ENCODE measurements around the gene PTTG1IP. TPM values are rescaled to one million over a fixed set of nuclear protein-coding genes. Genes with fewer than 3 reads are reported as not detected.

PTTG1IP gene
- total RNA-seq, 1 experiment from 2014 or later, result 96.0 TPM

DNA sequence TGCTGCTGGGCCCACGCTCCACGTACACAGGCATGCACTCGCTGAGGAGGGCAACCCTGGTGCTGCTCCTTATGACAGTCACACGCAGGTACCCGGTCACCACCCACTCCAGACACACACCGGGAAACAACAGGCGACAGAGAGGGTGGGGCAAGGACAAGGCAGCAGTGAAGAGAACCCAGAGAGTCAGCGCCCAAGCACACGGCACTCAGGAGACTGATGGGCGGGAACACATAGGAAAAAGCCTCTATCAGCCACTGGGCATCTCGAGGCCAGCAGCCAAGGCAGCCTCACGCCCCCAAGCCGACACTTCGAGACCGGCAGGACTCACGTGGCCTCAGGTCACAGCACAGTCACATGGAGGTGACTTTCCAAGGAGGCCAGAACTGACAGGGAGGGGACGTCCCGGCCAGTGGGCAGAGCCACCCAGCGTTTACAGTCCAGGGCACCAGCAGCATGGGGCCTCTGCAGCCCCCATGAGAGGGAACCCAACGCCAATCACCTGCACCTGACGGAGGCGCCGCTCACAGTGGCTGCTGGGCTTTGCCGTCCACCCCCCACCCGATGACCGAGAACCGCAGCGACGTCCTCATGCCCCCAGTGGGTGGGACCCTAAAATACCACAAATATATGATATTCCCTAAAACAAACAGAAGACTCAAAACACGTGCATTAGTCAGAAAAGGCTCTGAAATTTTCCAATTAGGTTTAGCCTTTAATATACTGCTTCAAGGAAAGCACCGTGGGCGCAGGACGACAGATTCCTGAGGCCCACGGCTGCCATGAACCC, 19.7 kb downstream of the PTTG1IP start:
- no peaks in the 10 kb centered on the region for H3K9me3 Mint-ChIP-seq
- no peaks in the 10 kb centered on the region for H3K4me1 Mint-ChIP-seq
- TF ChIP-seq, protein P1, sequence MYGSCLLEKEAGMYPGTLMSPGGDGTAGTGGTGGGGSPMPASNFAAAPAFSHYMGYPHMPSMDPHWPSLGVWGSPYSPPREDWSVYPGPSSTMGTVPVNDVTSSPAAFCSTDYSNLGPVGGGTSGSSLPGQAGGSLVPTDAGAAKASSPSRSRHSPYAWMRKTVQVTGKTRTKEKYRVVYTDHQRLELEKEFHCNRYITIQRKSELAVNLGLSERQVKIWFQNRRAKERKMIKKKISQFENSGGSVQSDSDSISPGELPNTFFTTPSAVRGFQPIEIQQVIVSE (CRISPR knock-in tag; IDR thresholded peaks at IDR 0.05; ENCODE audit: borderline replicate concordance), result no peak
- TF ChIP-seq ERG (CRISPR knock-in tag; IDR thresholded peaks at IDR 0.05), result no peak
- TF ChIP-seq, protein P2, sequence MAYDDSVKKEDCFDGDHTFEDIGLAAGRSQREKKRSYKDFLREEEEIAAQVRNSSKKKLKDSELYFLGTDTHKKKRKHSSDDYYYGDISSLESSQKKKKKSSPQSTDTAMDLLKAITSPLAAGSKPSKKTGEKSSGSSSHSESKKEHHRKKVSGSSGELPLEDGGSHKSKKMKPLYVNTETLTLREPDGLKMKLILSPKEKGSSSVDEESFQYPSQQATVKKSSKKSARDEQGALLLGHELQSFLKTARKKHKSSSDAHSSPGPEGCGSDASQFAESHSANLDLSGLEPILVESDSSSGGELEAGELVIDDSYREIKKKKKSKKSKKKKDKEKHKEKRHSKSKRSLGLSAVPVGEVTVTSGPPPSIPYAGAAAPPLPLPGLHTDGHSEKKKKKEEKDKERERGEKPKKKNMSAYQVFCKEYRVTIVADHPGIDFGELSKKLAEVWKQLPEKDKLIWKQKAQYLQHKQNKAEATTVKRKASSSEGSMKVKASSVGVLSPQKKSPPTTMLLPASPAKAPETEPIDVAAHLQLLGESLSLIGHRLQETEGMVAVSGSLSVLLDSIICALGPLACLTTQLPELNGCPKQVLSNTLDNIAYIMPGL (CRISPR knock-in tag; IDR thresholded peaks at IDR 0.05), result no peak
- TF ChIP-seq USF1 (CRISPR knock-in tag; IDR thresholded peaks at IDR 0.05), result no peak
- TF ChIP-seq SMAD4 (CRISPR knock-in tag; IDR thresholded peaks at IDR 0.05), result no peak
- no peak for TF ChIP-seq ZBTB21 (CRISPR knock-in tag; IDR thresholded peaks at IDR 0.05; ENCODE audit: borderline replicate concordance)
- TF ChIP-seq FOXJ3 (CRISPR knock-in tag; IDR thresholded peaks at IDR 0.05; ENCODE audit: borderline replicate concordance), result no peak
- TF ChIP-seq GABPB1 (CRISPR knock-in tag; IDR thresholded peaks at IDR 0.05), result no peak
- no peak for TF ChIP-seq ZNF219 (CRISPR knock-in tag; IDR thresholded peaks at IDR 0.05; ENCODE audit: borderline replicate concordance)
- TF ChIP-seq GRHL2 (CRISPR knock-in tag; IDR thresholded peaks at IDR 0.05; ENCODE audit: insufficient replicate concordance, severe bottlenecking), result no peak
- TF ChIP-seq RORB (CRISPR knock-in tag; IDR thresholded peaks at IDR 0.05), result no peak
- TF ChIP-seq ZNF138 (CRISPR knock-in tag; conservative IDR thresholded peaks at IDR 0.05), result no peak
- TF ChIP-seq TCF7 (CRISPR knock-in tag; IDR thresholded peaks at IDR 0.05; ENCODE audit: low read depth), result no peak
- no peak for TF ChIP-seq NR2C2 (CRISPR knock-in tag; IDR thresholded peaks at IDR 0.05)
- TF ChIP-seq ZNF263 (CRISPR knock-in tag; IDR thresholded peaks at IDR 0.05; ENCODE audit: low read depth), result no peak
- TF ChIP-seq AFF4 (CRISPR knock-in tag; IDR thresholded peaks at IDR 0.05; ENCODE audit: borderline replicate concordance), result no peak
- ChIA-PET CTCF (no interaction called here), POLR2A (no interaction called here)
- H3K4me3 Mint-ChIP-seq, result no peak overlapping the region
- peaks cover 66% of the 10 kb centered on the region for H3K36me3 Mint-ChIP-seq
- H3K27ac Mint-ChIP-seq, result no peak overlapping the region
- no peak for DNase-seq (ENCODE audit: low spot score)
- H3K27me3 Mint-ChIP-seq (ENCODE audit: low read depth), result no peaks in the 10 kb centered on the region
- ATAC-seq, result no peak
